Neuron (in vitro differentiated cells): ENCODE results near the gene DDX1.

Source experiments
- H2AFZ ChIP-seq: one replicate; pipeline ENCODE4 v1.6.1; 2013; ENCODE audit warnings: low read depth, mild to moderate bottlenecking, inconsistent platforms, low read length, moderate library complexity
- H3K27me3 ChIP-seq: one replicate; pipeline ENCODE4 v1.6.1; 2013; ENCODE audit warnings: low read length; ENCODE audit not compliant: insufficient read depth
- H3K36me3 ChIP-seq: one replicate; pipeline ENCODE4 v1.6.1; 2013; ENCODE audit warnings: low read length; ENCODE audit not compliant: insufficient read depth
- H3K4me1 ChIP-seq: one replicate; pipeline ENCODE4 v1.6.1; 2013; ENCODE audit warnings: low read length; ENCODE audit not compliant: insufficient read depth
- H3K4me3 ChIP-seq: 2 replicates; pipeline ENCODE4 v1.5.1; 2013; ENCODE audit warnings: mild to moderate bottlenecking, low read length, moderate library complexity
- H3K9me3 ChIP-seq: one replicate; pipeline ENCODE4 v1.6.1; 2013; ENCODE audit warnings: low read length

The DDX1 gene

GRCh38 chr2:15636972-15637785 is 45.5 kb downstream of the DDX1 start:
- H3K4me1 ChIP-seq = peaks cover 8% of the 10 kb centered on the region
- H3K9me3 ChIP-seq = peaks cover 14% of the 10 kb centered on the region
- peaks cover 34% of the 10 kb centered on the region for H3K36me3 ChIP-seq
- H3K4me3 ChIP-seq = no peak overlapping the region
- no peak overlapping the region for H2AFZ ChIP-seq
- H3K27me3 ChIP-seq = no peaks in the 10 kb centered on the region

- Histone ChIP-seq H3K36me3 (peaks cover 19% of the 10 kb centered on the region), H3K4me3 (no peak overlapping the region), H2AFZ (no peak overlapping the region), H3K27me3 (no peaks in the 10 kb centered on the region), H3K4me1 (peaks cover 23% of the 10 kb centered on the region), H3K9me3 (peaks cover 14% of the 10 kb centered on the region)
Measured at GRCh38 chr2:15638720-15639119, 47.1 kb downstream of the DDX1 start.

GRCh38 chr2:15639323-15640251 is 47.9 kb downstream of the DDX1 start:
- peaks cover 14% of the 10 kb centered on the region for H3K9me3 ChIP-seq
- H3K4me3 ChIP-seq = no peak overlapping the region
- H3K4me1 ChIP-seq = peaks cover 32% of the 10 kb centered on the region
- H2AFZ ChIP-seq = no peak overlapping the region
- peaks cover 10% of the 10 kb centered on the region for H3K36me3 ChIP-seq
- H3K27me3 ChIP-seq = no peaks in the 10 kb centered on the region

GRCh38 chr2:15640261-15640711 is 48.6 kb downstream of the DDX1 start:
- H3K27me3 ChIP-seq = no peaks in the 10 kb centered on the region
- H2AFZ ChIP-seq = no peak overlapping the region
- peaks cover 14% of the 10 kb centered on the region for H3K9me3 ChIP-seq
- H3K4me1 ChIP-seq = peaks cover 34% of the 10 kb centered on the region
- H3K36me3 ChIP-seq = peaks cover 5% of the 10 kb centered on the region
- H3K4me3 ChIP-seq = no peak overlapping the region

GRCh38 chr2:15640784-15641183 is 49.1 kb downstream of the DDX1 start:
- Histone ChIP-seq H3K9me3 (peaks cover 14% of the 10 kb centered on the region), H3K27me3 (no peaks in the 10 kb centered on the region), H3K4me1 (peaks cover 39% of the 10 kb centered on the region), H2AFZ (no peak overlapping the region), H3K36me3 (peaks cover 2% of the 10 kb centered on the region), H3K4me3 (no peak overlapping the region)

GRCh38 chr2:15641530-15641982 is 49.9 kb downstream of the DDX1 start:
- peaks cover 2% of the 10 kb centered on the region for H3K36me3 ChIP-seq
- H3K27me3 ChIP-seq = no peaks in the 10 kb centered on the region
- H3K4me3 ChIP-seq = no peak overlapping the region
- H2AFZ ChIP-seq = no peak overlapping the region
- H3K4me1 ChIP-seq = peaks cover 43% of the 10 kb centered on the region
- H3K9me3 ChIP-seq = peaks cover 14% of the 10 kb centered on the region

GRCh38 chr2:15642011-15642814 is 50.5 kb downstream of the DDX1 start:
- H3K4me1 ChIP-seq = peaks cover 43% of the 10 kb centered on the region
- peaks cover 2% of the 10 kb centered on the region for H3K36me3 ChIP-seq
- no peaks in the 10 kb centered on the region for H3K27me3 ChIP-seq
- H3K9me3 ChIP-seq = peaks cover 14% of the 10 kb centered on the region
- H2AFZ ChIP-seq = no peak overlapping the region
- H3K4me3 ChIP-seq = no peak overlapping the region

- H2AFZ ChIP-seq = no peak overlapping the region
- peaks cover 36% of the 10 kb centered on the region for H3K4me1 ChIP-seq
- H3K9me3 ChIP-seq = peaks cover 14% of the 10 kb centered on the region
- H3K36me3 ChIP-seq = peaks cover 2% of the 10 kb centered on the region
- no peaks in the 10 kb centered on the region for H3K27me3 ChIP-seq
- no peak overlapping the region for H3K4me3 ChIP-seq
Measured at GRCh38 chr2:15642815-15643500, 51.3 kb downstream of the DDX1 start.

- peaks cover 14% of the 10 kb centered on the region for H3K9me3 ChIP-seq
- no peak overlapping the region for H2AFZ ChIP-seq
- H3K4me1 ChIP-seq = peaks cover 36% of the 10 kb centered on the region
- no peaks in the 10 kb centered on the region for H3K27me3 ChIP-seq
- peaks cover 2% of the 10 kb centered on the region for H3K36me3 ChIP-seq
- H3K4me3 ChIP-seq = no peak overlapping the region
Measured at GRCh38 chr2:15643791-15644585, 52.3 kb downstream of the DDX1 start.

GRCh38 chr2:15645300-15645699 is 53.6 kb downstream of the DDX1 start:
- Histone ChIP-seq H3K4me3 (no peak overlapping the region), H2AFZ (no peak overlapping the region), H3K4me1 (peaks cover 36% of the 10 kb centered on the region), H3K9me3 (peaks cover 12% of the 10 kb centered on the region), H3K27me3 (no peaks in the 10 kb centered on the region), H3K36me3 (peaks cover 2% of the 10 kb centered on the region)

- no peaks in the 10 kb centered on the region for H3K27me3 ChIP-seq
- peaks cover 2% of the 10 kb centered on the region for H3K36me3 ChIP-seq
- H3K4me3 ChIP-seq = no peak overlapping the region
- peaks cover 36% of the 10 kb centered on the region for H3K4me1 ChIP-seq
- no peak overlapping the region for H2AFZ ChIP-seq
- peaks cover 9% of the 10 kb centered on the region for H3K9me3 ChIP-seq
Measured at GRCh38 chr2:15645720-15646385, 54.2 kb downstream of the DDX1 start.
